Hindlimb muscle (tissue), 1 donor: ENCODE measurements around the gene IDH3B. TPM values are rescaled to one million over a fixed set of nuclear protein-coding genes. Genes with fewer than 3 reads are reported as not detected.
"Not testable (repeated sequence)": the region's sequence is repeated elsewhere in the genome, so short reads cannot be mapped to it uniquely, and the experiment has no call there.

Experiments used
- DNase-seq: peaks from one replicate; pipeline ENCODE4 v3.0.0-alpha.2; 2013
- polyA plus RNA-seq: library from polyadenylated mRNA; unstranded; fragments of 120-200 nt; gene quantifications from one replicate; pipeline ENCODE4 v1.2.1, GENCODE V29; 2013; ENCODE audit not compliant: insufficient read length

The IDH3B gene
- polyA plus RNA-seq, result 105 TPM

GRCh38 chr20:2663887-2664719 is at the start of gene IDH3B:
TSS of gene IDH3B (minus strand) at chr20:2664216. CDS start at chr20:2664188, 28 bp downstream.
- peak; percentile 96 for DNase-seq

- no peak for DNase-seq
These were observed 49.3 kb upstream of the IDH3B start for GRCh38 chr20:2713285-2713684.

GRCh38 chr20:2709205-2709981 is 45.4 kb upstream of the IDH3B start:
- no peak for DNase-seq

GRCh38 chr20:2708665-2709064 is 44.6 kb upstream of the IDH3B start:
- DNase-seq, result no peak

GRCh38 chr20:2708073-2708415 is 44.0 kb upstream of the IDH3B start:
- DNase-seq, result no peak

GRCh38 chr20:2707353-2708072 is 43.5 kb upstream of the IDH3B start:
- no peak for DNase-seq

- no peak for DNase-seq
These were observed 42.8 kb upstream of the IDH3B start for GRCh38 chr20:2706688-2707352.

- no peak for DNase-seq
These were observed 42.1 kb upstream of the IDH3B start for GRCh38 chr20:2705931-2706645.

- DNase-seq, result no peak
These were observed 39.9 kb upstream of the IDH3B start for GRCh38 chr20:2703716-2704475.

GRCh38 chr20:2701671-2702081 is 37.7 kb upstream of the IDH3B start:
- DNase-seq, result no peak

- DNase-seq, result no peak
These were observed 37.1 kb upstream of the IDH3B start for GRCh38 chr20:2700913-2701620.

GRCh38 chr20:2699775-2700413 is 35.9 kb upstream of the IDH3B start:
- DNase-seq, result no peak

GRCh38 chr20:2698912-2699311 is 34.9 kb upstream of the IDH3B start:
- DNase-seq, result no peak

GRCh38 chr20:2698186-2698817 is 34.3 kb upstream of the IDH3B start:
- no peak for DNase-seq

GRCh38 chr20:2697768-2698167 is 33.8 kb upstream of the IDH3B start:
- no peak for DNase-seq

GRCh38 chr20:2696646-2697045 is 32.6 kb upstream of the IDH3B start:
- no peak for DNase-seq

GRCh38 chr20:2695984-2696525 is 32.0 kb upstream of the IDH3B start:
- not testable (repeated sequence) for DNase-seq

GRCh38 chr20:2695206-2695983 is 31.4 kb upstream of the IDH3B start:
- no peak for DNase-seq
